Parathyroid adenoma (tissue), 2 donors: Measurements from ENCODE around the gene SOSTDC1.
"Not testable (repeated sequence)": the region's sequence is repeated elsewhere in the genome, so short reads cannot be mapped to it uniquely, and the experiment has no call there.

Experiments used
- H2AFZ ChIP-seq: fragments of 300-600 bp; sonication (generic); one replicate; pipeline ENCODE4 v1.7.0; 2017; ENCODE audit warnings: antibody characterized with exemption, mild to moderate bottlenecking
- H3K27ac ChIP-seq: fragments of 300-600 bp; sonication (generic); one replicate; pipeline ENCODE4 v1.7.0; 2017
- H3K27me3 ChIP-seq: fragments of 300-600 bp; sonication (generic); one replicate; pipeline ENCODE4 v1.7.0; 2017; ENCODE audit warnings: low read length; ENCODE audit not compliant: control insufficient read depth, insufficient read depth
- H3K36me3 ChIP-seq: fragments of 300-600 bp; sonication (generic); one replicate; pipeline ENCODE4 v1.7.0; 2017; ENCODE audit warnings: low read length; ENCODE audit not compliant: control insufficient read depth, insufficient read depth
- H3K4me1 ChIP-seq: fragments of 300-600 bp; sonication (generic); one replicate; pipeline ENCODE4 v1.7.0; 2017; ENCODE audit warnings: control low read depth
- H3K4me2 ChIP-seq: fragments of 300-600 bp; sonication (generic); one replicate; pipeline ENCODE4 v1.7.0; 2017; ENCODE audit warnings: low read length
- H3K4me3 ChIP-seq: fragments of 300-600 bp; sonication (generic); one replicate; pipeline ENCODE4 v1.7.0; 2017; ENCODE audit warnings: low read depth, low read length
- H3K79me2 ChIP-seq: fragments of 300-600 bp; sonication (generic); one replicate; pipeline ENCODE4 v1.7.0; 2017; ENCODE audit warnings: control low read depth
- H3K9ac ChIP-seq: fragments of 300-600 bp; sonication (generic); one replicate; pipeline ENCODE4 v1.7.0; 2017; ENCODE audit warnings: mild to moderate bottlenecking
- H3K9me3 ChIP-seq: fragments of 300-600 bp; sonication (generic); one replicate; pipeline ENCODE4 v1.7.0; 2017; ENCODE audit warnings: low read length; ENCODE audit not compliant: control insufficient read depth
- TF ChIP-seq, protein P1 (sequence below): fragments of 300-600 bp; sonication (generic); IDR thresholded peaks from one replicate; pipeline ENCODE4 v1.7.0; 2017; ENCODE audit warnings: antibody characterized with exemption, mild to moderate bottlenecking
- donor health status: primary hyperparathyroidism.

The SOSTDC1 gene

DNA sequence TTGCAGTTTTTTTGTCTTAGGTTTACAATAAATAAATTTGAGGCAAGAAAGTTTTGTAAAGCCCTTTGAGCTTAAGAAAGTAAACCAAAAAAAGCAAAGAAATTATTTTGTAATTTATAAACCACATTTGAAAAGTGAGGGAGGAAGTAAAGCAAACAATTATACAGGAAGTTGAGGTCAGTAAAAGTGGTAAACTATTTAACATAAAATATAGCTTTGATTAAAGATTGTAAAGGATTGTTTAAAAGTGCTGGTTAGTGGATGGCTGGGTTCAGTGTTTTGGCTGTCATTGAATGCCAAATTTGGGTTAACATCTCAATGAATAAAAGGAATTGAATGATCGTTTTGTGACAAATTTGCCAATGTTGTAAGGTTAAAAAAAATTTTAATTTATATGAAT, 9.9 kb downstream of the SOSTDC1 start:
- Histone ChIP-seq H3K4me3 (no peak overlapping the region), H3K9me3 (no peaks in the 10 kb centered on the region), H3K4me2 (no peak overlapping the region), H3K27ac (no peak overlapping the region), H3K79me2 (no peaks in the 10 kb centered on the region), H3K36me3 (no peaks in the 10 kb centered on the region), H2AFZ (no peak overlapping the region), H3K27me3 (no peaks in the 10 kb centered on the region), H3K4me1 (no peaks in the 10 kb centered on the region), H3K9ac (no peak overlapping the region)
- TF ChIP-seq, protein P1, sequence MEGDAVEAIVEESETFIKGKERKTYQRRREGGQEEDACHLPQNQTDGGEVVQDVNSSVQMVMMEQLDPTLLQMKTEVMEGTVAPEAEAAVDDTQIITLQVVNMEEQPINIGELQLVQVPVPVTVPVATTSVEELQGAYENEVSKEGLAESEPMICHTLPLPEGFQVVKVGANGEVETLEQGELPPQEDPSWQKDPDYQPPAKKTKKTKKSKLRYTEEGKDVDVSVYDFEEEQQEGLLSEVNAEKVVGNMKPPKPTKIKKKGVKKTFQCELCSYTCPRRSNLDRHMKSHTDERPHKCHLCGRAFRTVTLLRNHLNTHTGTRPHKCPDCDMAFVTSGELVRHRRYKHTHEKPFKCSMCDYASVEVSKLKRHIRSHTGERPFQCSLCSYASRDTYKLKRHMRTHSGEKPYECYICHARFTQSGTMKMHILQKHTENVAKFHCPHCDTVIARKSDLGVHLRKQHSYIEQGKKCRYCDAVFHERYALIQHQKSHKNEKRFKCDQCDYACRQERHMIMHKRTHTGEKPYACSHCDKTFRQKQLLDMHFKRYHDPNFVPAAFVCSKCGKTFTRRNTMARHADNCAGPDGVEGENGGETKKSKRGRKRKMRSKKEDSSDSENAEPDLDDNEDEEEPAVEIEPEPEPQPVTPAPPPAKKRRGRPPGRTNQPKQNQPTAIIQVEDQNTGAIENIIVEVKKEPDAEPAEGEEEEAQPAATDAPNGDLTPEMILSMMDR = no peak

DNA sequence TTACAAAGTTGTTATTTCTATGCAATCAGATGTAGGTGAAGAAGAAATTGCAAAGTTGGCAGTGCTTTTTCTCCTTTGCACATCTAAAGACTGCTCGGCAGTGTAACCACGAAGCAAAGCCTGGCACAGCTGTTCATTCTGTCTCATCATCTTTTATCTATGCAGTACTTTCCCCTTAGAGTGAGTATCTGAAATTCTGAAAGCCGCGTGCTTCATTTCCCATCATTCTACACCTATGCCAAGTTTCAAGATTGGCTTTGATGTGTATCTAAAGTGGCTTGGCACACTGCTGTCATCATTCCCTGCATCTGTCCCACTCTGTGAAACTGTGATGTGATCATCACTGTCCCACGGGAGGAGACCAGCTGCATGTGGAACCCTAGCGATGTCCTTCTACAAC, 15.2 kb downstream of the SOSTDC1 start:
- Histone ChIP-seq H3K79me2 (no peaks in the 10 kb centered on the region), H3K36me3 (no peaks in the 10 kb centered on the region), H3K4me1 (no peaks in the 10 kb centered on the region), H3K27ac (no peak overlapping the region), H3K9me3 (no peaks in the 10 kb centered on the region), H3K9ac (no peak overlapping the region), H3K4me2 (no peak overlapping the region), H2AFZ (no peak overlapping the region), H3K27me3 (no peaks in the 10 kb centered on the region), H3K4me3 (no peak overlapping the region)
- TF ChIP-seq, protein P1 = no peak

DNA sequence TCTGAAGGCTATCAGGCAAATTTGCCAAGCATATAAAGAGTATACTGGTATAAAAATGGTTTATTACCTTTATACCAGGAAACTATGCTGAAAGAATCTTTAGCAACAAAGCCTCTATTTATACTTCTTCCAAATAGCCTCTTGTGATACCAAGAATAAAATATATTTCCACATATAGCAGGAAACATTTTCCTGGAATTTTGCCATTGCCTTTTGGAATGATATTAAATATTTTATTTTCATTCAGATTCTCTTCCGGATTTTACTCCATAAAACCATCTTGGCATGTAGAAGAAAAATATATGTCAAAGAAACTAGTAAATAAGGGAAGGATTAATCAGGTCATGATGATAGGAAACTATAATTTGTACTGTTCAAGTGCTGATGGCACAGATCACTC, 17.7 kb downstream of the SOSTDC1 start:
- H3K36me3 ChIP-seq = no peaks in the 10 kb centered on the region
- no peaks in the 10 kb centered on the region for H3K27me3 ChIP-seq
- H3K27ac ChIP-seq = no peak overlapping the region
- H2AFZ ChIP-seq = no peak overlapping the region
- no peaks in the 10 kb centered on the region for H3K9me3 ChIP-seq
- no peak overlapping the region for H3K4me2 ChIP-seq
- H3K9ac ChIP-seq = no peak overlapping the region
- H3K4me1 ChIP-seq = no peaks in the 10 kb centered on the region
- TF ChIP-seq, protein P1 = no peak
- H3K79me2 ChIP-seq = no peaks in the 10 kb centered on the region
- H3K4me3 ChIP-seq = no peak overlapping the region

GRCh38 chr7:16446508-16446907, 19.0 kb downstream of the SOSTDC1 start:
- H3K27ac ChIP-seq = no peak overlapping the region
- TF ChIP-seq, protein P1 = no peak
- H3K4me1 ChIP-seq = no peaks in the 10 kb centered on the region
- no peak overlapping the region for H3K9ac ChIP-seq
- no peak overlapping the region for H3K4me2 ChIP-seq
- no peaks in the 10 kb centered on the region for H3K9me3 ChIP-seq
- no peaks in the 10 kb centered on the region for H3K27me3 ChIP-seq
- no peak overlapping the region for H3K4me3 ChIP-seq
- no peak overlapping the region for H2AFZ ChIP-seq
- H3K79me2 ChIP-seq = no peaks in the 10 kb centered on the region
- no peaks in the 10 kb centered on the region for H3K36me3 ChIP-seq

- not testable (repeated sequence) for H3K27me3 ChIP-seq, H3K4me1 ChIP-seq, H3K79me2 ChIP-seq, H3K9ac ChIP-seq, H3K4me2 ChIP-seq, H2AFZ ChIP-seq, H3K9me3 ChIP-seq, H3K36me3 ChIP-seq, H3K27ac ChIP-seq, H3K4me3 ChIP-seq
Measured at GRCh38 chr7:16443871-16444270, 21.7 kb downstream of the SOSTDC1 start.
